Ascending aorta (tissue), 2 donors: ENCODE data around the gene COL15A1. TPM values are rescaled to one million over a fixed set of nuclear protein-coding genes. Genes with fewer than 3 reads are reported as not detected.

ENCODE experiments used
- DNase-seq, 2 donors: peaks; one replicate each; pipeline ENCODE4 v3.0.0-alpha.2; 2019; ENCODE audit warnings: low spot score in 2 of 2
- H3K27ac ChIP-seq, 2 donors: fragments of 200-600 bp; sonication (generic); one replicate each; pipeline ENCODE4 v1.5.1; 2016 to 2017; ENCODE audit warnings: mild to moderate bottlenecking in 1 of 2
- H3K27me3 ChIP-seq: fragments of 200-600 bp; sonication (generic); one replicate; pipeline ENCODE4 v1.5.1; 2017
- H3K36me3 ChIP-seq, 2 donors: fragments of 200-600 bp; sonication (generic); one replicate each; pipeline ENCODE4 v1.5.1; 2016
- H3K4me1 ChIP-seq, 2 donors: fragments of 200-600 bp; sonication (generic); one replicate each; pipeline ENCODE4 v1.5.1; 2016 to 2017; ENCODE audit warnings: mild to moderate bottlenecking in 1 of 2
- H3K4me3 ChIP-seq, 2 donors: fragments of 200-600 bp; sonication (generic); one replicate each; pipeline ENCODE4 v1.5.1; 2016 to 2017; ENCODE audit warnings: mild to moderate bottlenecking in 1 of 2
- H3K9me3 ChIP-seq, 2 donors: fragments of 200-600 bp; sonication (generic); one replicate each; pipeline ENCODE4 v1.5.1; 2016
- intact Hi-C: fragments of 100-400 bp; cut with DNase I; formaldehyde crosslinking; loops from one replicate; pipeline ENCODE4 v1.15.1; 2023
- total RNA-seq: library from RNA; depleted of rRNA; stranded (reverse); fragments of >200 nt; gene quantifications from one replicate; pipeline ENCODE4 v1.1.0, GENCODE V29; 2016
- TF ChIP-seq, protein P1 (sequence below), 3 experiments: fragments of 200-600 bp in 2 of 3; fragments of 450-650 bp in 1 of 3; sonication (generic) in 2 of 3; IDR thresholded peaks; one replicate each; pipeline ENCODE4 v1.5.1; 2016 to 2019; ENCODE audit warnings: antibody characterized with exemption in 3 of 3, mild to moderate bottlenecking in 1 of 3, moderate library complexity in 1 of 3

Gene COL15A1
- total RNA-seq, 1 donor from 2014 or later = 58.6 TPM

- no peak overlapping the region for H3K27ac ChIP-seq
- intact Hi-C loops = no loop called here
Observed at GRCh38 chr9:99050924-99051323, 107.2 kb downstream of the COL15A1 start.

DNA sequence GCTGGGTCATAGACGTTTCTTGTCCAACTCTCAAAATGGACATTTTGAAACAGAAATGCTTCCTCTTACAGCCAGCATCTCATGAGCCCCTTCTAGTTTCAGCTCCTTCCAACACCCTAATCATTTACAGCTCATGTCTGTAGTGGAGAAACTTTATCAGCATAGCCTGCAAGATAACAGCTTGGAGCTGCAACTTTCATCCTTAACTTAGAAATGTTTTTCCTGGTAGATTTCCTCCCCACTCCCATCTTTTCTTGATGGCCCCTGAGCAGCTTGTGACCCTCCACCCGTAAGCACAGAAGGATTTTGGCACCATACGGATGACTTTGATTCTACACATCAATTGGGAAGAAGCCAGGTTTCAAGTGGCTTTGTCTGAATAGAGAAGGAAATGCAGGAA, 107.7 kb downstream of the COL15A1 start:
- DNase-seq = no peak
- Histone ChIP-seq H3K4me3 (no peak overlapping the region), H3K4me1 (no peaks in the 10 kb centered on the region), H3K27ac (no peak overlapping the region), H3K27me3 (no peaks in the 10 kb centered on the region), H3K36me3 (no peaks in the 10 kb centered on the region), H3K9me3 (no peaks in the 10 kb centered on the region)
- TF ChIP-seq, protein P1, sequence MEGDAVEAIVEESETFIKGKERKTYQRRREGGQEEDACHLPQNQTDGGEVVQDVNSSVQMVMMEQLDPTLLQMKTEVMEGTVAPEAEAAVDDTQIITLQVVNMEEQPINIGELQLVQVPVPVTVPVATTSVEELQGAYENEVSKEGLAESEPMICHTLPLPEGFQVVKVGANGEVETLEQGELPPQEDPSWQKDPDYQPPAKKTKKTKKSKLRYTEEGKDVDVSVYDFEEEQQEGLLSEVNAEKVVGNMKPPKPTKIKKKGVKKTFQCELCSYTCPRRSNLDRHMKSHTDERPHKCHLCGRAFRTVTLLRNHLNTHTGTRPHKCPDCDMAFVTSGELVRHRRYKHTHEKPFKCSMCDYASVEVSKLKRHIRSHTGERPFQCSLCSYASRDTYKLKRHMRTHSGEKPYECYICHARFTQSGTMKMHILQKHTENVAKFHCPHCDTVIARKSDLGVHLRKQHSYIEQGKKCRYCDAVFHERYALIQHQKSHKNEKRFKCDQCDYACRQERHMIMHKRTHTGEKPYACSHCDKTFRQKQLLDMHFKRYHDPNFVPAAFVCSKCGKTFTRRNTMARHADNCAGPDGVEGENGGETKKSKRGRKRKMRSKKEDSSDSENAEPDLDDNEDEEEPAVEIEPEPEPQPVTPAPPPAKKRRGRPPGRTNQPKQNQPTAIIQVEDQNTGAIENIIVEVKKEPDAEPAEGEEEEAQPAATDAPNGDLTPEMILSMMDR (IDR thresholded peaks at IDR 0.05) = no peak
- intact Hi-C loops = no loop called here

More at GRCh38 chr9:99050924-99051323, 107.2 kb downstream of the COL15A1 start:
- DNase-seq = no peak
- TF ChIP-seq, protein P1 (IDR thresholded peaks at IDR 0.05) = no peak
- Histone ChIP-seq H3K4me1 (no peaks in the 10 kb centered on the region), H3K4me3 (no peak overlapping the region), H3K27me3 (no peaks in the 10 kb centered on the region), H3K9me3 (no peaks in the 10 kb centered on the region), H3K36me3 (no peaks in the 10 kb centered on the region)

GRCh38 chr9:99051851-99052250, 108.1 kb downstream of the COL15A1 start:
- intact Hi-C loops = no loop called here
- Histone ChIP-seq H3K27me3 (no peaks in the 10 kb centered on the region), H3K9me3 (no peaks in the 10 kb centered on the region), H3K4me3 (no peak overlapping the region), H3K36me3 (no peaks in the 10 kb centered on the region), H3K4me1 (no peaks in the 10 kb centered on the region), H3K27ac (no peak overlapping the region)
- TF ChIP-seq, protein P1 (IDR thresholded peaks at IDR 0.05) = no peak
- DNase-seq = no peak

- intact Hi-C loops = no loop called here
- no peaks in the 10 kb centered on the region for H3K36me3 ChIP-seq
- no peaks in the 10 kb centered on the region for H3K9me3 ChIP-seq
- no peak for DNase-seq
- H3K27ac ChIP-seq = no peak overlapping the region
- no peaks in the 10 kb centered on the region for H3K4me1 ChIP-seq
- H3K4me3 ChIP-seq = no peak overlapping the region
- no peaks in the 10 kb centered on the region for H3K27me3 ChIP-seq
- TF ChIP-seq, protein P1 (IDR thresholded peaks at IDR 0.05) = no peak
Observed at GRCh38 chr9:99052815-99053715, 109.4 kb downstream of the COL15A1 start.

DNA sequence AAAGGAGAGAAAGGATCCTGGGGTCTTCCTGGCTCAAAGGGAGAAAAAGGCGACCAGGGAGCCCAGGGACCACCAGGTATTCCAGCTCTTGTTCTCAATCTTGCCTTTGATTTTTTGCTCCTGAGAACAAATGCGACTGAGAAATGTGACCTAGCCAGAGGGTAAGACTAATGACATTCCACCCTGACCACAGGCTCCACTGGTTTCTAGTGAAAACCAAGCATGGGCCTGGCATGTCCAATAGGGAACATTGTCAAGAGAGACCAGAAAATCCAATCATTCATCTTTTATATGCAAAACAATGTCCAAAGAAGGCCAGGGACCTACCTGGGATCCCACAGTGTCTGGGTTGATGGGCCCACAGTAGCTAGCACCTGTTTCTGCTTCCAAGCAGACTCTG, 110.9 kb downstream of the COL15A1 start:
- Histone ChIP-seq H3K4me1 (no peaks in the 10 kb centered on the region), H3K4me3 (no peak overlapping the region), H3K27me3 (no peaks in the 10 kb centered on the region), H3K9me3 (no peaks in the 10 kb centered on the region), H3K27ac (no peak overlapping the region), H3K36me3 (no peaks in the 10 kb centered on the region)
- DNase-seq = no peak
- TF ChIP-seq, protein P1 (IDR thresholded peaks at IDR 0.05) = no peak
- intact Hi-C loops = no loop called here
